ENCODE data around the gene IFIT3.

DNA sequence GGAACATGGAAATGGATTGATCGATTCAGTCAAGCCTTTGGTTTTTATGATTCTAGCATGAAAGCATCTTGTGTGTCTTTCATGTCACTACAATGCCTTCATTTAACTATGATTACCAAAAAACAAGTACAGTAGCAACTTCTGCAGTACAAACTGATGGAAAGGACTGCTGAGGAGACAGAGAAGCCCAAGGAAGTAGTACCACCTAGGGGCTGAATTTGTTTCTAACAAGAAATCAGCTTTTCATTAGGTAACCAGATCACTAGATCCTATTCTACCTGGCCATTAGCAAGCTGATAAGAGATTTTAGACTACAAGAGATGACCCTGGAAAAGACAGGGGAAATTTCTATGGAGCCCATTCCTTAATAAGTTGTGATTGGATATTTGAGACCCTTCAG lies 61.5 kb downstream of the IFIT3 start:
- TF ChIP-seq, protein P1, sequence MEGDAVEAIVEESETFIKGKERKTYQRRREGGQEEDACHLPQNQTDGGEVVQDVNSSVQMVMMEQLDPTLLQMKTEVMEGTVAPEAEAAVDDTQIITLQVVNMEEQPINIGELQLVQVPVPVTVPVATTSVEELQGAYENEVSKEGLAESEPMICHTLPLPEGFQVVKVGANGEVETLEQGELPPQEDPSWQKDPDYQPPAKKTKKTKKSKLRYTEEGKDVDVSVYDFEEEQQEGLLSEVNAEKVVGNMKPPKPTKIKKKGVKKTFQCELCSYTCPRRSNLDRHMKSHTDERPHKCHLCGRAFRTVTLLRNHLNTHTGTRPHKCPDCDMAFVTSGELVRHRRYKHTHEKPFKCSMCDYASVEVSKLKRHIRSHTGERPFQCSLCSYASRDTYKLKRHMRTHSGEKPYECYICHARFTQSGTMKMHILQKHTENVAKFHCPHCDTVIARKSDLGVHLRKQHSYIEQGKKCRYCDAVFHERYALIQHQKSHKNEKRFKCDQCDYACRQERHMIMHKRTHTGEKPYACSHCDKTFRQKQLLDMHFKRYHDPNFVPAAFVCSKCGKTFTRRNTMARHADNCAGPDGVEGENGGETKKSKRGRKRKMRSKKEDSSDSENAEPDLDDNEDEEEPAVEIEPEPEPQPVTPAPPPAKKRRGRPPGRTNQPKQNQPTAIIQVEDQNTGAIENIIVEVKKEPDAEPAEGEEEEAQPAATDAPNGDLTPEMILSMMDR (IDR thresholded peaks at IDR 0.05; ENCODE audit: low read depth, low read length) = peak; percentile 58
- TF ChIP-seq EZH2phosphoT487 (IDR thresholded peaks at IDR 0.05; ENCODE audit: low read depth) = no peak
